ENCODE measurements around the gene CHST1. TPM values are rescaled to one million over a fixed set of nuclear protein-coding genes. Genes with fewer than 3 reads are reported as not detected.

CHST1 gene
- polyA plus RNA-seq, 3 donors = 0.77 to 2.0 (median 1.5) TPM

GRCh38 chr11:45676522-45677095 is 11.2 kb upstream of the CHST1 start:
- 92 to 96% (median 94%) methylated on average over 7 of the region's 7 CpGs for WGBS, 3 donors
- H3K27ac ChIP-seq (ENCODE audit: low read depth, low read length) = no peak overlapping the region

DNA sequence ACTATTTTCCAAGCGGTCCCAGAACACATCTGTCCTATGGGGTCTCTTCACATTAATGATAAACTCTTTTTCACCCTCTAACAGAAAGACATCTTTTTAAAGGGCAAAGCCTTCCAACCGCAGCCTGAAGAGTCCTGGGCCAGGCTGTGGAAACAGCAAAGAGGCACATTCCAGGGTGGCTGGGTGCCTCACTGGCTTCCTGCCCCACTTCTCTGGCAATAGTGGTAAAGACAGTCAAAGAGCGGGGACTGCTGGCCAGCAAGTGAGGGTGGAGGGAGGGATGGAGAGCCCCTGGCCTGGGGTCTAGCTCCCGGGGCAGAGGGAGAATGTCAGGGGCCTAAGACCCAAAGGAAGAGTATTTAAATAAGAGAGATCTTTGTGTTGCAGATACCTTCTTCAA is 10.2 kb upstream of the CHST1 start:
- WGBS, 3 donors = 74 to 90% (median 86%) methylated on average over 4 of the region's 4 CpGs
- H3K27ac ChIP-seq (ENCODE audit: low read depth, low read length) = no peak overlapping the region

DNA sequence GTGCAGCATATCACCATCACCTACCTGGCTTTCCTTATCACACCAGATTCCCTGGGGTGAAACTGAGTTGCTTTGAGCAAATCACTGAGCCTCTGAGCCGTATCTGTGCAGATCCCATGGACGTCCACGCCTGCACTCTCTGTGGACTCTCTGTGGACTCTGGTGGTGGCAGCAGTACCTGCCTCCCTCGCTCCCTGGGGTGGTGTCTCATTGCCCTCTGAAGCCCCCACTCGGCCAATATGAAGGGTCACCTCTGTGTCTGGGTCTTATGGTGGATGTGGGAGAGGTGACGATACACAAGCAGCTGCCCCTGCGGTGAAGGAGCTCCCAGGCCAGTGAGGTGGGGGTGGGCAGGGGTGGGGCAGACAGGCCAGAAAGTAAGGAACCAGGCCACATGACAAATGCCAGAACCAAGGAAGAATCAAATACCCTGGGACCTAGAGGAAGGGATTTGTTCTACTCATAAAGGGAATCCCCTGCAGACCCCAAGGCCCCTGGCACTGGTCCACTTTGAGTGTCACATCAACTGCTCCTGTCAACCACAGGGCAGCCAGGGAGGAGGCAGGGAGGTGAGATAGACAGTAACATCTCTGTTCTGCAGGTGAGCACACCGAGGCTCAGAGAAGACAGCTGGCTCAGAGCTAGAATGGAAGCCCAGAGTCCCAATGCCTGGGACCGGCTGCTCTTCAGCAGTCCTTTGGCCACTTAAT is 9.2 kb upstream of the CHST1 start:
- no peak overlapping the region for H3K27ac ChIP-seq (ENCODE audit: low read depth, low read length)
- WGBS, 3 donors = 85 to 96% (median 94%) methylated on average over 9 of the region's 9 CpGs

DNA sequence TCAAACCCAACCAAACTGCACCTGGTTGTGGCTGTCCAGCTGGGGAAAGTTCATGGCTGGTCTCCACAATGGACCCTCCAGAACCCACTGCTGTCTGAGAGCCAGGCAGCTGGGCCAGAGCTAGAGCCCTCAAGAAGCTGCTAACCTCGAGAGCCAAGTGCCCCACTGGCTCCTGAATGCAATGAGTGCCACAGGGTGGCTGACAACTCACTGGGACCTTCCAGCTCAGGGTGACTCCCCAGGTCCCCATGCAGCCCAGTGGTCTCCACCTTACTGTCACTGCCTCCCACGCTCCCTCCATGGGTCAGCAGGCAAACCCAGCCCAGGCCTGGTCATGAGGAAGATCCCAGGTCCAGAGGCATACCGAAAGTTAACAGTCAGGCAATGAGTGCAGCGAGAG is 8.0 kb upstream of the CHST1 start:
- 93 to 97% (median 97%) methylated on average over 4 of the region's 4 CpGs for WGBS, 3 donors
- H3K27ac ChIP-seq (ENCODE audit: low read depth, low read length) = no peak overlapping the region

- H3K27ac ChIP-seq (ENCODE audit: low read depth, low read length) = no peak overlapping the region
- 76 to 83% (median 82%) methylated on average over 3 of the region's 3 CpGs for WGBS, 3 donors
These were observed 7.2 kb upstream of the CHST1 start for GRCh38 chr11:45672593-45672992.

DNA sequence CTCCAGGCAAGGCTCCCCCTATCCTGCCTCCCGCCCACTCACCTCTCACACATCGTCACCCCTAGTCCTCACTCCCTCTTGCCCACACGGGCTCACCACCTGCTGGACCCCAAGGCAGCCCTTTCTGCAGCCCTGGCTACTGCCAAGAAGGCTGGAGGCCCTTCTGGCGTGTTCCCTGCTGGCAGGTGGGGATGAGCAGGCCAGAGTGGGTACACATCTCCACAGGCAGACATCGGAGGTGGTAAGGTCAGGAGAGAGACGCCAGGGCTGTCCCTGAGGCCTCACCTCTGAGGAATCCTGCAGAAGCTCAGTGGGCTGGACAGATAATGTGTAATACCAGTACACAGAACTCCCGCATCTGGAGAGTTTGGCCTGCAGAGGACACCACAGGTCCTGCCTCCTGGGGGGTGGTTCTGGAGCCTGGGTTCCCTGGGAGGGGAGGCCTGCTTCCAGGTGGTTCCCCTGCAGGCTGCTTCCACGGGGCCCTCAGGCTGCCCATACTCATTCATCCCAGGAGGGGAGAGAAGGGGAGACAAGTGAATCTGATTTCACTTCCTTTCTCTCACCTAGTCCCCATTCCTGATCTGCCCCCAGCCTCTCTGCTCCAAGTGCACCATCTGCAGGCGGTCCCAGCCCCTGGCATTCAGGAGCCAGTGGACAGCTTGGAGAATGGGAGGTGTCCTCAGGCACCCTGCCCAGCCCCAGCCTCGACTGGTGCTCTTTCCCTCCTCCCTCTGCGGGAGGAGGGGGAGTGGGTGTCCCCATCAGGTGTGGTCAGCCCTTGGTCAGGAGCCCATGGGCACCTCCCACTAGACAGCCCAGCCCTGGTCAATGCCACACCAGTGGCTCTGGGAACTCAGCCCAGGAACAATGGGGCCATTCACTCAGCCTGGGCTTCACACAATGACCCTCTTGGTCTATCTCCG is 6.1 kb upstream of the CHST1 start:
- WGBS, 3 donors = 67 to 86% (median 81%) methylated on average over 11 to 12 of the region's 12 CpGs

GRCh38 chr11:45670386-45671135 is 5.1 kb upstream of the CHST1 start:
- no peak overlapping the region for H3K27ac ChIP-seq (ENCODE audit: low read depth, low read length)
- WGBS, 3 donors = 62 to 82% (median 78%) methylated on average over 13 to 14 of the region's 14 CpGs

More for the DNA sequence above, 6.1 kb upstream of the CHST1 start:
- H3K27ac ChIP-seq (ENCODE audit: low read depth, low read length) = no peak overlapping the region

GRCh38 chr11:45669956-45670355 is 4.5 kb upstream of the CHST1 start:
- H3K27ac ChIP-seq (ENCODE audit: low read depth, low read length) = no peak overlapping the region
- 71 to 80% (median 76%) methylated on average over 4 of the region's 4 CpGs for WGBS, 3 donors

- WGBS, 3 donors = 81 to 96% (median 92%) methylated on average over 3 of the region's 3 CpGs
- no peak overlapping the region for H3K27ac ChIP-seq (ENCODE audit: low read depth, low read length)
These were observed 3.7 kb upstream of the CHST1 start for GRCh38 chr11:45669146-45669545.

DNA sequence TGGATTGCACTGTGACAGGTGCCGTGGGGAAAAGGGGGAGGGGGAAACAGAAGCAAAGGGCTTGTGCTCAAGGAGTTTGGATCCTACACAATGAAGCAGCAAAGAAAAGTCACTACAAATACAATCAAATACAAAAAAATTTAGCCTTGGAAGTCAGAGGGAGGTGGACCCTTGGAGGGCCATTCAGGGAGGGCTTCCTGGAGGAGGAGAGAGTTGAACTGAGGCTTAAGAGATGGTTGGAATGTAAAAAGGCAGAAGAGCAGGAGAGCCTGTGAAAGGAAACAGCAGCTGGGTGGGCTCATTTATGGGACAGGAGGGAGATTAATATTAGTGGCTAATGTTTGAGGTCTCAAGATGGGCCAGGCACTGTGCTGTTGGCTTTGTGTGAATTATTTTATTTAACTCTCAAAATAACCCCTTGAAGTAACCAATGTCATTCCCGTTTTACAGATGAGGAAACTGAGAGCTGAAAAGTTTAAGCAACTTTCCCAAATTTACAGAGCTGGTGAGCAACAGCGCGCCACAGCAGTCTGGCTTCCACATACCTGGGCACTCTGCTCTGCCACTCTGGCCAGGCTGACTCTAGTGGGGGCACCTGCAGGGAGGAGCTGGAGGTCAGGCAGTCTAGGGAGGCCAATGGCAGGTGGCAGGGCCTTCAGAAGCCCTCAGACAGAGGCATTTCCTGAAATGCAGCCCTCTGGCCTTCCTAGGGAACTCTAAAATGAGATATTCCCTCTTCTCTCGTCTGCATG is 2.7 kb upstream of the CHST1 start:
- WGBS, 3 donors = 90 to 92% (median 91%) methylated on average over 5 of the region's 5 CpGs
- H3K27ac ChIP-seq (ENCODE audit: low read depth, low read length) = no peak overlapping the region

DNA sequence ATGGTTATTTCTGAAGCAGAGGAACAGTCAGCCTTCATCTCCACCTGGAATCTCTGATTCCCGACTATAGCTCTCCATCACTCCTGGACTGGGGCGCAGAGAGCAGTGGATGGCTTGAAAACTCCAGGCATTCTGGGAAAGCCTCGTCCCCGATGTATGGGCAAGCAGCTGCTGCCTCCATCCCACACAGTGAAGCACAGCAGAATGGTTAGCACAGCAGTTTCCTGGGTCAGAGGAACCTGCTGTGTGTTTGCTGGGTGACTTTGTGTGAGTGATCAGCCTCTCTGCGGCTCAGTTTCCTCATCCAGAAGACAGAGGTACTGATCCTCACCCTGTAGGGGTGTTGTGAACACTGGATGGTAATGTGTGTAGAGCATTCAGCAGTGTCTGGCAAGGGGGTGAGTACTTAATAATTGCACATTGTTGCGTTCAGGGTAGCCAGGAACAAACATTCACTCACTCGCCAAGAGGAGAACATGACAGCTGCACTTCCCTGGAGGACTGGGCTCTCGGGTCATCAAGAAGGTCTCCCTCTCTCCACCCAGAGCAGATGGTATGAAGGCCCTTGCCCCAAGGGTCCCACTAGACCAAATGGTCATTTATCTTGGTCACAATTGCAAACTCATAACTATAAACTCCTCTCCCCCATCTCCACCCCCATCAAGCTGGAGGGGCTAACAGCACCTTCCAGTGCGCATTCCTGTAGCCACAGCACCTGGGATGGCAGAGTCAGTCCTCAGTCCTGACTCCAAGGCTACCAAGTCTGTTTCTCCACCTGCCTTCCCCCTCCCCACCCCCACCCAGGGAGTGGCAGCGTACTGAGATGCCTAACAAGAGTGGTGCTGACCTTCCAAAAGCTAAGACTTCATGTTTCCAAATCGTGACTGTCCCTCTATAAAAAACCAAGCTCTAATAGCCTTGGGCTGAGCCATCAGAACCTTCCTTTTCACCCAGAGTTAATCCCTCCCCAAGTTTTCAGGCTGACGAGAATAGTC is 1.5 kb upstream of the CHST1 start:
- WGBS, 3 donors = 65 to 71% (median 67%) methylated on average over 12 of the region's 12 CpGs

GRCh38 chr11:45665933-45666647 is 668 bp upstream of the CHST1 start:
- no peak overlapping the region for H3K27ac ChIP-seq (ENCODE audit: low read depth, low read length)
- WGBS, 3 donors = 34 to 35% (median 34%) methylated on average over 10 of the region's 10 CpGs

More for the DNA sequence above, 1.5 kb upstream of the CHST1 start:
- H3K27ac ChIP-seq (ENCODE audit: low read depth, low read length) = no peak overlapping the region

- 1% methylated on average over 35 to 75 of the region's 76 CpGs for WGBS, 3 donors
- no peak overlapping the region for H3K27ac ChIP-seq (ENCODE audit: low read depth, low read length)
These were observed 831 bp downstream of the CHST1 start for GRCh38 chr11:45664376-45665205.

- WGBS, 3 donors = 42 to 51% (median 43%) methylated on average over 13 of the region's 13 CpGs
- H3K27ac ChIP-seq (ENCODE audit: low read depth, low read length) = no peak overlapping the region
These were observed 1.7 kb downstream of the CHST1 start for GRCh38 chr11:45663486-45664375.
